ENCODE measurements around the gene BIRC2. TPM values are rescaled to one million over a fixed set of nuclear protein-coding genes. Genes with fewer than 3 reads are reported as not detected.

Gene BIRC2
- total RNA-seq, 1 experiment from 2014 or later: 32.0 TPM

DNA sequence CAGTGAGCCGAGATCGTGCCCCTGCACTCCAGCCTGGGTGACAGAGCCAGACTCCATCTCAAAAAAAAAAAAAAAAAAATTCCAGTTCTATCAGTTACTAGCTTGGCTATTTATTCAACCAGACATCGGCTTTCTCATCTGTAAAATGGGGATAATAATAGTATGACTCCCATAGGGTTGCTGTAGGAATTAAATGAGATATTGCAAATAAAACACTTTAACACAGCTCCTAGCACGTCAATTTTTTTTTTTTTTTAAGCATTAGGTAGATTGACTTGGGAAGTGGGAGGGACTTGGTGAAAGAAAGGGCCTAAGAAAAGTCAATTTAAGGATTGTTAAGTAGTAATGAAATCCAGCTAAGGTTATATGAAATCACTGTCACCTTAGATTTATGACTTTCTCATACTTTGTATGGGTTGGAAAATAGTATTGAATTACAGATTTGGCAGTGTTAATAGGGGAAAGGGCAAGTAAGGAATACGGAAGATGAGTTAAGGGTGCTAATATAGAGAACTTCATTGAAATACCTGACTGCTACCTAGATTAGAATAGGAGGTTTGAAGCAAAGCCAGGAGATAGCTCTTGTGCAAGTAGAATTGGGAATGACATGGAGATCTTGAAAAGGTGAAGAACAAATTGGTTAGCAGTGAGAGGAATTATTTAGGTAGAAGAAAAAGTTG lies 28.8 kb downstream of the BIRC2 start:
- Histone ChIP-seq H3K27me3 (replicated peaks; ENCODE audit: insufficient read depth, low read depth, low read length, poor library complexity) (no peaks in the 10 kb centered on the region), H3K36me3 (ENCODE audit: insufficient read depth, low read length, poor library complexity, severe bottlenecking) (peaks cover 22% of the 10 kb centered on the region), H3K4me1 (ENCODE audit: insufficient read depth, low read length, poor library complexity, severe bottlenecking) (no peaks in the 10 kb centered on the region), H3K27ac (ENCODE audit: low read depth, low read length, poor library complexity, severe bottlenecking) (no peak overlapping the region), H3K4me3 (ENCODE audit: low read depth, low read length, poor library complexity, severe bottlenecking) (no peak overlapping the region), H3K9me3 (ENCODE audit: low read depth, low read length, poor library complexity, severe bottlenecking) (no peaks in the 10 kb centered on the region)
- BruUV-seq (replicated peaks): no TSS peak
- intact Hi-C loops (cut with micrococcal nuclease; ENCODE audit: unreplicated experiment): no loop called here
- POLR2A ChIA-PET (ENCODE audit: low non-redundant PET): no interaction called here
- TF ChIP-seq, protein P1, sequence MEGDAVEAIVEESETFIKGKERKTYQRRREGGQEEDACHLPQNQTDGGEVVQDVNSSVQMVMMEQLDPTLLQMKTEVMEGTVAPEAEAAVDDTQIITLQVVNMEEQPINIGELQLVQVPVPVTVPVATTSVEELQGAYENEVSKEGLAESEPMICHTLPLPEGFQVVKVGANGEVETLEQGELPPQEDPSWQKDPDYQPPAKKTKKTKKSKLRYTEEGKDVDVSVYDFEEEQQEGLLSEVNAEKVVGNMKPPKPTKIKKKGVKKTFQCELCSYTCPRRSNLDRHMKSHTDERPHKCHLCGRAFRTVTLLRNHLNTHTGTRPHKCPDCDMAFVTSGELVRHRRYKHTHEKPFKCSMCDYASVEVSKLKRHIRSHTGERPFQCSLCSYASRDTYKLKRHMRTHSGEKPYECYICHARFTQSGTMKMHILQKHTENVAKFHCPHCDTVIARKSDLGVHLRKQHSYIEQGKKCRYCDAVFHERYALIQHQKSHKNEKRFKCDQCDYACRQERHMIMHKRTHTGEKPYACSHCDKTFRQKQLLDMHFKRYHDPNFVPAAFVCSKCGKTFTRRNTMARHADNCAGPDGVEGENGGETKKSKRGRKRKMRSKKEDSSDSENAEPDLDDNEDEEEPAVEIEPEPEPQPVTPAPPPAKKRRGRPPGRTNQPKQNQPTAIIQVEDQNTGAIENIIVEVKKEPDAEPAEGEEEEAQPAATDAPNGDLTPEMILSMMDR (conservative IDR thresholded peaks at IDR 0.05; ENCODE audit: low read depth, low read length): no peak
- TF ChIP-seq EZH2 (IDR thresholded peaks at IDR 0.05; ENCODE audit: borderline replicate concordance, low read depth, low read length, poor library complexity, severe bottlenecking): no peak
- DNase-seq (ENCODE audit: low spot score): no peak
- CTCF ChIA-PET: no interaction called here

DNA sequence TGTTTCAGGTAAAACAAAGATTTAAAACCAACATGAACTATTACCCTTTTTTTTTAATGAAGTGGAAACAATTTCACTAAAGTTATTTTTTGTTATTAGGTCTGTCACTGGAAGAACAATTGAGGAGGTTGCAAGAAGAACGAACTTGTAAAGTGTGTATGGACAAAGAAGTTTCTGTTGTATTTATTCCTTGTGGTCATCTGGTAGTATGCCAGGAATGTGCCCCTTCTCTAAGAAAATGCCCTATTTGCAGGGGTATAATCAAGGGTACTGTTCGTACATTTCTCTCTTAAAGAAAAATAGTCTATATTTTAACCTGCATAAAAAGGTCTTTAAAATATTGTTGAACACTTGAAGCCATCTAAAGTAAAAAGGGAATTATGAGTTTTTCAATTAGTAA lies 30.9 kb downstream of the BIRC2 start:
- Histone ChIP-seq H3K27ac (ENCODE audit: low read depth, low read length, poor library complexity, severe bottlenecking) (no peak overlapping the region), H3K9me3 (ENCODE audit: low read depth, low read length, poor library complexity, severe bottlenecking) (no peaks in the 10 kb centered on the region), H3K4me3 (ENCODE audit: low read depth, low read length, poor library complexity, severe bottlenecking) (no peak overlapping the region), H3K36me3 (ENCODE audit: insufficient read depth, low read length, poor library complexity, severe bottlenecking) (peaks cover 22% of the 10 kb centered on the region), H3K4me1 (ENCODE audit: insufficient read depth, low read length, poor library complexity, severe bottlenecking) (no peaks in the 10 kb centered on the region), H3K27me3 (replicated peaks; ENCODE audit: insufficient read depth, low read depth, low read length, poor library complexity) (no peaks in the 10 kb centered on the region)
- intact Hi-C loops (cut with micrococcal nuclease; ENCODE audit: unreplicated experiment): no loop called here
- CTCF ChIA-PET: no interaction called here
- DNase-seq (ENCODE audit: low spot score): no peak
- BruUV-seq (replicated peaks): no TSS peak
- POLR2A ChIA-PET (ENCODE audit: low non-redundant PET): no interaction called here
- TF ChIP-seq EZH2 (IDR thresholded peaks at IDR 0.05; ENCODE audit: borderline replicate concordance, low read depth, low read length, poor library complexity, severe bottlenecking): no peak
- TF ChIP-seq, protein P1 (conservative IDR thresholded peaks at IDR 0.05; ENCODE audit: low read depth, low read length): no peak

DNA sequence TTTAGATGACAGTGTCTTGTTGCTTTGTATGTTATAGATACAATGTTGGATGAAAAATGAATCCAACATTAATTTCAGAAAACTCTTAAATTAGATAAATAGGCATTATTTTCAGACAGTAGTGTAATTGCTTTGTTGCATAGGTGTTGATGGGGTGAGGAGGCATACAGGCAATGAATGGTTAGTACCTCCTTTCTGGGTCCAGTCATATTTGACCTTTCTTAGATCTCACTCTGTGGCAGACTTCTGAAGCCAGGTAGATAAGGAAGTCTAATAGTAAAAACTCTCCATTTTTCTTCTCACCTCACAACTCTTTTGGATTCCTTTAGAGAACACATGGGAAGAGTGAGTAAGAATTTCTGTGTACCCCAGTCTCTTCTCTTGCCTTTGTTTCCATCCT lies 31.8 kb downstream of the BIRC2 start:
- DNase-seq (ENCODE audit: low spot score): no peak
- no peaks in the 10 kb centered on the region for H3K9me3 ChIP-seq (ENCODE audit: low read depth, low read length, poor library complexity, severe bottlenecking)
- H3K27ac ChIP-seq (ENCODE audit: low read depth, low read length, poor library complexity, severe bottlenecking): no peak overlapping the region
- BruUV-seq (replicated peaks): no TSS peak
- no peak overlapping the region for H3K4me3 ChIP-seq (ENCODE audit: low read depth, low read length, poor library complexity, severe bottlenecking)
- ChIA-PET POLR2A (ENCODE audit: low non-redundant PET) (no interaction called here), CTCF (no interaction called here)
- no peaks in the 10 kb centered on the region for H3K27me3 ChIP-seq (replicated peaks; ENCODE audit: insufficient read depth, low read depth, low read length, poor library complexity)
- no peaks in the 10 kb centered on the region for H3K4me1 ChIP-seq (ENCODE audit: insufficient read depth, low read length, poor library complexity, severe bottlenecking)
- TF ChIP-seq EZH2 (IDR thresholded peaks at IDR 0.05; ENCODE audit: borderline replicate concordance, low read depth, low read length, poor library complexity, severe bottlenecking): no peak
- TF ChIP-seq, protein P1 (conservative IDR thresholded peaks at IDR 0.05; ENCODE audit: low read depth, low read length): no peak
- intact Hi-C loops (cut with micrococcal nuclease; ENCODE audit: unreplicated experiment): no loop called here
- peaks cover 22% of the 10 kb centered on the region for H3K36me3 ChIP-seq (ENCODE audit: insufficient read depth, low read length, poor library complexity, severe bottlenecking)
